ENCODE data around the gene UPF2.
"Not testable (repeated sequence)": the region's sequence is repeated elsewhere in the genome, so short reads cannot be mapped to it uniquely, and the experiment has no call there.

The UPF2 gene

GRCh38 chr10:12042797-12043651 lies at the start of gene UPF2:
Gene UPF2 (minus strand): TSS chr10:12042809. CDS start chr10:12035423, 7,386 bp downstream.
- peak; percentile 98 for DNase-seq

- DNase-seq, result no peak
These were observed 48.8 kb upstream of the UPF2 start for GRCh38 chr10:12091421-12091820.

GRCh38 chr10:12088919-12089318 lies 46.3 kb upstream of the UPF2 start:
- no peak for DNase-seq

GRCh38 chr10:12081879-12082557 lies 39.4 kb upstream of the UPF2 start:
- no peak for DNase-seq

- no peak for DNase-seq
These were observed 38.9 kb upstream of the UPF2 start for GRCh38 chr10:12081470-12081869.

- DNase-seq, result peak; percentile 33
These were observed 35.1 kb upstream of the UPF2 start for GRCh38 chr10:12077580-12078180.

GRCh38 chr10:12073526-12073925 lies 30.9 kb upstream of the UPF2 start:
- DNase-seq, result no peak

GRCh38 chr10:12071441-12071840 lies 28.8 kb upstream of the UPF2 start:
- not testable (repeated sequence) for DNase-seq

GRCh38 chr10:12068449-12069269 lies 26.1 kb upstream of the UPF2 start, which contains the start of gene DHTKD1:
Gene DHTKD1 (plus strand): TSS chr10:12068954. CDS start chr10:12069034, 80 bp downstream.
- DNase-seq, result peak; percentile 98

- no peak for DNase-seq
These were observed 24.7 kb upstream of the UPF2 start for GRCh38 chr10:12067336-12067735.

- DNase-seq, result no peak
These were observed 20.8 kb upstream of the UPF2 start for GRCh38 chr10:12063483-12063818.

- DNase-seq, result no peak
These were observed 20.3 kb upstream of the UPF2 start for GRCh38 chr10:12062754-12063482.

- no peak for DNase-seq
These were observed 18.5 kb upstream of the UPF2 start for GRCh38 chr10:12061124-12061523.

- DNase-seq, result no peak
These were observed 14.1 kb upstream of the UPF2 start for GRCh38 chr10:12056748-12057147.

- no peak for DNase-seq
These were observed 13.1 kb upstream of the UPF2 start for GRCh38 chr10:12055732-12056131.

GRCh38 chr10:12051241-12051640 lies 8.6 kb upstream of the UPF2 start:
- DNase-seq, result peak; percentile 72

- no peak for DNase-seq
These were observed 7.9 kb upstream of the UPF2 start for GRCh38 chr10:12050528-12050927.

- no peak for DNase-seq
These were observed 5.9 kb upstream of the UPF2 start for GRCh38 chr10:12048547-12048946.

- DNase-seq, result no peak
These were observed 3.0 kb upstream of the UPF2 start for GRCh38 chr10:12045596-12045995.

GRCh38 chr10:12042409-12042796 lies 206 bp downstream of the UPF2 start:
- DNase-seq, result no peak

- DNase-seq, result peak; percentile 24
These were observed 722 bp downstream of the UPF2 start for GRCh38 chr10:12041766-12042408.
